ENCODE data around the gene OTOG. TPM values are rescaled to one million over a fixed set of nuclear protein-coding genes. Genes with fewer than 3 reads are reported as not detected.

The OTOG gene
- total and polyA plus RNA-seq, 2 experiments from 2014 or later = not detected

- in situ Hi-C loops (cut with MboI) = no loop called here
- no peaks in the 10 kb centered on the region for H3K4me1 ChIP-seq (ENCODE audit: insufficient read depth)
- no peaks in the 10 kb centered on the region for H3K36me3 ChIP-seq (ENCODE audit: low read depth)
- 47 to 51% methylated on average over 14 of the region's 14 CpGs for WGBS, 2 experiments (ENCODE audit: low coverage in 1 of 2, low lambda C conversion rate in 2 of 2, missing lambda C conversion rate in 2 of 2)
- TF ChIP-seq EZH2phosphoT487 (IDR thresholded peaks at IDR 0.05; ENCODE audit: insufficient read depth, low read depth) = no peak
- H3K9me3 ChIP-seq (ENCODE audit: low read depth) = no peaks in the 10 kb centered on the region
- H2AFZ ChIP-seq = no peak overlapping the region
- H3K9me2 ChIP-seq (ENCODE audit: insufficient read depth) = no peaks in the 10 kb centered on the region
- no peaks in the 10 kb centered on the region for H3F3A ChIP-seq (ENCODE audit: insufficient read depth)
- no peaks in the 10 kb centered on the region for H4K20me1 ChIP-seq (ENCODE audit: insufficient read depth)
- no peak overlapping the region for H3K27ac ChIP-seq
- no peak overlapping the region for H3K4me2 ChIP-seq (ENCODE audit: unreplicated experiment)
- no peak overlapping the region for H3K9ac ChIP-seq
- no peak overlapping the region for H3K4me3 ChIP-seq
- no peak for DNase-seq
- no peaks in the 10 kb centered on the region for H3K79me2 ChIP-seq (ENCODE audit: insufficient read depth)
- no peaks in the 10 kb centered on the region for H3K27me3 ChIP-seq (replicated peaks; ENCODE audit: insufficient read depth)
Observed at GRCh38 chr11:17633987-17634775, 87.1 kb downstream of the OTOG start.

GRCh38 chr11:17634776-17635550, 87.9 kb downstream of the OTOG start:
- no peaks in the 10 kb centered on the region for H3K9me2 ChIP-seq (ENCODE audit: insufficient read depth)
- no peak for DNase-seq
- TF ChIP-seq EZH2phosphoT487 (IDR thresholded peaks at IDR 0.05; ENCODE audit: insufficient read depth, low read depth) (no peak), EZH2 (IDR thresholded peaks at IDR 0.05; ENCODE audit: insufficient read depth, poor library complexity, severe bottlenecking) (no peak)

GRCh38 chr11:17635551-17635938, 88.5 kb downstream of the OTOG start:
- WGBS, 2 experiments (ENCODE audit: low coverage in 1 of 2, low lambda C conversion rate in 2 of 2, missing lambda C conversion rate in 2 of 2) = 60 to 61% methylated on average over 9 of the region's 9 CpGs
- Histone ChIP-seq H3K4me3 (no peak overlapping the region), H3K36me3 (ENCODE audit: low read depth) (no peaks in the 10 kb centered on the region), H3K27me3 (replicated peaks; ENCODE audit: insufficient read depth) (no peaks in the 10 kb centered on the region), H3K4me1 (ENCODE audit: insufficient read depth) (no peaks in the 10 kb centered on the region), H3K4me2 (ENCODE audit: unreplicated experiment) (no peak overlapping the region), H3K9me2 (ENCODE audit: insufficient read depth) (no peaks in the 10 kb centered on the region), H3F3A (ENCODE audit: insufficient read depth) (no peaks in the 10 kb centered on the region), H2AFZ (no peak overlapping the region), H3K9me3 (ENCODE audit: low read depth) (no peaks in the 10 kb centered on the region), H3K27ac (no peak overlapping the region), H3K79me2 (ENCODE audit: insufficient read depth) (no peaks in the 10 kb centered on the region), H3K9ac (no peak overlapping the region), H4K20me1 (ENCODE audit: insufficient read depth) (no peaks in the 10 kb centered on the region)
- no peak for TF ChIP-seq EZH2 (IDR thresholded peaks at IDR 0.05; ENCODE audit: insufficient read depth, poor library complexity, severe bottlenecking)
- no peak for TF ChIP-seq EZH2phosphoT487 (IDR thresholded peaks at IDR 0.05; ENCODE audit: insufficient read depth, low read depth)
- DNase-seq = no peak
- in situ Hi-C loops (cut with MboI) = no loop called here

More at GRCh38 chr11:17634776-17635550, 87.9 kb downstream of the OTOG start:
- no peaks in the 10 kb centered on the region for H3K79me2 ChIP-seq (ENCODE audit: insufficient read depth)
- no peaks in the 10 kb centered on the region for H4K20me1 ChIP-seq (ENCODE audit: insufficient read depth)
- no peak overlapping the region for H3K9ac ChIP-seq
- WGBS, 2 experiments (ENCODE audit: low coverage in 1 of 2, low lambda C conversion rate in 2 of 2, missing lambda C conversion rate in 2 of 2) = 53 to 58% methylated on average over 20 to 25 of the region's 25 CpGs
- H3K4me2 ChIP-seq (ENCODE audit: unreplicated experiment) = no peak overlapping the region
- H3K9me3 ChIP-seq (ENCODE audit: low read depth) = no peaks in the 10 kb centered on the region
- no peak overlapping the region for H3K4me3 ChIP-seq
- in situ Hi-C loops (cut with MboI) = no loop called here
- no peaks in the 10 kb centered on the region for H3F3A ChIP-seq (ENCODE audit: insufficient read depth)
- no peaks in the 10 kb centered on the region for H3K4me1 ChIP-seq (ENCODE audit: insufficient read depth)
- no peaks in the 10 kb centered on the region for H3K27me3 ChIP-seq (replicated peaks; ENCODE audit: insufficient read depth)
- no peak overlapping the region for H2AFZ ChIP-seq
- no peak overlapping the region for H3K27ac ChIP-seq
- H3K36me3 ChIP-seq (ENCODE audit: low read depth) = no peaks in the 10 kb centered on the region

- Histone ChIP-seq H3K9ac (no peak overlapping the region), H3K27ac (no peak overlapping the region), H3K9me2 (ENCODE audit: insufficient read depth) (no peaks in the 10 kb centered on the region), H3K4me1 (ENCODE audit: insufficient read depth) (no peaks in the 10 kb centered on the region), H2AFZ (no peak overlapping the region), H3K4me2 (ENCODE audit: unreplicated experiment) (no peak overlapping the region), H3K27me3 (replicated peaks; ENCODE audit: insufficient read depth) (no peaks in the 10 kb centered on the region), H3K79me2 (ENCODE audit: insufficient read depth) (no peaks in the 10 kb centered on the region), H3K4me3 (no peak overlapping the region), H4K20me1 (ENCODE audit: insufficient read depth) (no peaks in the 10 kb centered on the region), H3F3A (ENCODE audit: insufficient read depth) (no peaks in the 10 kb centered on the region), H3K36me3 (ENCODE audit: low read depth) (no peaks in the 10 kb centered on the region), H3K9me3 (ENCODE audit: low read depth) (no peaks in the 10 kb centered on the region)
- whole genome bisulfite sequencing, 2 experiments (ENCODE audit: low coverage in 1 of 2, low lambda C conversion rate in 2 of 2, missing lambda C conversion rate in 2 of 2) = 47 to 54% methylated on average over 5 of the region's 5 CpGs
- DNase-seq = no peak
- in situ Hi-C loops (cut with MboI) = no loop called here
- TF ChIP-seq EZH2 (IDR thresholded peaks at IDR 0.05; ENCODE audit: insufficient read depth, poor library complexity, severe bottlenecking) (no peak), EZH2phosphoT487 (IDR thresholded peaks at IDR 0.05; ENCODE audit: insufficient read depth, low read depth) (no peak)
Observed at GRCh38 chr11:17636721-17637120, 89.7 kb downstream of the OTOG start.

All from GM23248 (cell line).